Body of pancreas (tissue), 4 donors: ENCODE measurements around the gene SFXN5. TPM values are rescaled to one million over a fixed set of nuclear protein-coding genes. Genes with fewer than 3 reads are reported as not detected.

Experiments used
- ATAC-seq: fragments of 150-250 bp; one replicate; pipeline ENCODE4 v1.9.1; 2016
- DNase-seq, 4 donors: peaks; one replicate each; pipeline ENCODE4 v3.0.0-alpha.2; 2019
- H3K27ac ChIP-seq, 4 donors: fragments of 200-600 bp; sonication (generic); 1 replicate in 3 of 4; 2 replicates in 1 of 4; pipeline versions ENCODE4 v1.5.1 to v1.6.1; 2016 to 2019; ENCODE audit warnings: mild to moderate bottlenecking in 1 of 4, mixed read lengths in 1 of 4, moderate library complexity in 1 of 4
- H3K27me3 ChIP-seq, 2 donors: fragments of 200-600 bp; sonication (generic); one replicate each; pipeline ENCODE4 v1.6.0; 2016; ENCODE audit warnings: mild to moderate bottlenecking in 1 of 2
- H3K36me3 ChIP-seq, 2 donors: fragments of 200-600 bp; sonication (generic); replicated peaks in 1 of 2; 2 replicates each; pipeline ENCODE4 v1.5.1; 2016; ENCODE audit warnings: low read depth in 2 of 2; ENCODE audit not compliant: insufficient read depth in 1 of 2
- H3K4me1 ChIP-seq: fragments of 200-600 bp; sonication (generic); one replicate; pipeline ENCODE4 v1.6.0; 2016
- H3K4me3 ChIP-seq, 2 donors: fragments of 200-600 bp; sonication (generic); 1 replicate in 1 of 2; 2 replicates in 1 of 2; pipeline ENCODE4 v1.5.1; 2016 to 2019
- H3K9me3 ChIP-seq, 3 donors: fragments of 200-600 bp; sonication (generic); 1 replicate in 2 of 3; 2 replicates in 1 of 3; pipeline ENCODE4 v1.5.1; 2016
- POLR2A ChIP-seq, 3 donors: fragments of 450-650 bp; IDR thresholded peaks; one replicate each; pipeline ENCODE4 v1.6.1; 2016; ENCODE audit warnings: antibody characterized with exemption in 3 of 3, mild to moderate bottlenecking in 2 of 3
- WGBS, 2 donors: methylation state at CpG; one replicate each; pipeline ENCODE4 v1.1.5; 2017; 5-methylcytosine and 5-hydroxymethylcytosine counted together
- intact Hi-C: fragments of 100-400 bp; cut with DNase I; formaldehyde crosslinking; loops from one replicate; pipeline ENCODE4 v1.15.1; 2023
- total RNA-seq, 2 donors: library from RNA; depleted of rRNA; stranded (reverse); fragments of >200 nt; gene quantifications; one replicate each; pipeline ENCODE4 v1.1.0, GENCODE V29; 2016
- TF ChIP-seq, protein P1 (sequence below), 7 experiments: fragments of 450-650 bp in 4 of 7; fragments of 200-600 bp in 3 of 7; sonication (generic) in 3 of 7; IDR thresholded peaks; one replicate each; pipeline ENCODE4 v1.5.1; 2016 to 2019; ENCODE audit warnings: antibody characterized with exemption in 7 of 7

The SFXN5 gene
- total RNA-seq, 2 donors from 2014 or later: 4.3 to 5.4 TPM

DNA sequence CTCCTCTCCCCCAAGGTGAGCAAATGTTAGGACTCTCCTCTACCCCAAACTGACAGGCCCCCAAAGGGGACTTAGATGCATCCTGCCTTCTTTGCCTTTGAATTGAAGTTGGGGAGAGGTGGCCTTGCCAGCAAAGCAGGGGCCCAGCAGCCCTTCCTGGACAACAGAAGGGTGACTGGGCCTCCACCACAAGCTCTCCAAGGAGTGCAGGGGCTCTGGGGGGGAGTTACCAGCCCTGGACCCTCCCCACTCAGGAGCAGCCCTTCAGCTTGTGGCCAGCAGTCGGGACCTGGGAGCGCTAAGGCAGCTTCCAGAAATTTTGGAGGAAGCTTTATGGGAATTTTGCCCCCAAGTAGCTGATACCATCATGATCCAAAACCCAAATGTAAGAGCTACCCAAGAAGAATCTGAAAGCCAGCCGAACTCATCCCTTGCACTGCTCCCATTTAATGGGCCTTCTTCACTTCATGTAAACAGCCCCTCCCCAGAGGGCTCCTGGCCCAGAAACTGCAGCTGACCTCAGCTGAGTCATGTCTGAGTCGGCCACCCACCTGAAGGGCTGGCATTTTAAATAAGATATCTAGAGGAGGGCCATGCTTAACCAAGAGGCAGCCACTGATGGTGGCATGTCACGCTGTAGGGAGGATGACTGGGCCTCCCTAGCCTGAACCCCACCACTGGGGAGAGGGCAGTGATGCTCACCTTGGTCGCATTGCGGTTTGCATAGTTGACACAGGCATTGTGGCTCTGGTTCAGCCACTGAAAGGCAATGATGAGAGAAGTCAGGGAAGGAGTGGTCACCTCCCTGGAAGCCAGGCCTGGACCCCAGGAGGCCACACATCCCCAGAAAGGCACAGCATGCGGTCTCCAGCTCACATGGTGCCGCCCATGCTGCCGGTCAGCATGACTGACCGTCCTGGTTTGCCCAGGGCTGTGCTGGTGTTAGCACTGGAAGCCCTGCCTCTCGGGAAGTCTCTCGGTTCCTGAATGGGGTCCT is 71.5 kb downstream of the SFXN5 start:
- Histone ChIP-seq H3K4me3 (no peak overlapping the region), H3K9me3 (no peaks in the 10 kb centered on the region), H3K27ac (no peak overlapping the region), H3K27me3 (no peaks in the 10 kb centered on the region), H3K36me3 (no peaks in the 10 kb centered on the region), H3K4me1 (no peaks in the 10 kb centered on the region)
- no peak for DNase-seq
- no peak for TF ChIP-seq POLR2A (IDR thresholded peaks at IDR 0.05)
- TF ChIP-seq, protein P1, sequence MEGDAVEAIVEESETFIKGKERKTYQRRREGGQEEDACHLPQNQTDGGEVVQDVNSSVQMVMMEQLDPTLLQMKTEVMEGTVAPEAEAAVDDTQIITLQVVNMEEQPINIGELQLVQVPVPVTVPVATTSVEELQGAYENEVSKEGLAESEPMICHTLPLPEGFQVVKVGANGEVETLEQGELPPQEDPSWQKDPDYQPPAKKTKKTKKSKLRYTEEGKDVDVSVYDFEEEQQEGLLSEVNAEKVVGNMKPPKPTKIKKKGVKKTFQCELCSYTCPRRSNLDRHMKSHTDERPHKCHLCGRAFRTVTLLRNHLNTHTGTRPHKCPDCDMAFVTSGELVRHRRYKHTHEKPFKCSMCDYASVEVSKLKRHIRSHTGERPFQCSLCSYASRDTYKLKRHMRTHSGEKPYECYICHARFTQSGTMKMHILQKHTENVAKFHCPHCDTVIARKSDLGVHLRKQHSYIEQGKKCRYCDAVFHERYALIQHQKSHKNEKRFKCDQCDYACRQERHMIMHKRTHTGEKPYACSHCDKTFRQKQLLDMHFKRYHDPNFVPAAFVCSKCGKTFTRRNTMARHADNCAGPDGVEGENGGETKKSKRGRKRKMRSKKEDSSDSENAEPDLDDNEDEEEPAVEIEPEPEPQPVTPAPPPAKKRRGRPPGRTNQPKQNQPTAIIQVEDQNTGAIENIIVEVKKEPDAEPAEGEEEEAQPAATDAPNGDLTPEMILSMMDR (IDR thresholded peaks at IDR 0.05): no peak
- intact Hi-C loops: no loop called here
- WGBS, 2 donors: 93 to 96% methylated on average over 7 to 13 of the region's 13 CpGs
- no peak for ATAC-seq

DNA sequence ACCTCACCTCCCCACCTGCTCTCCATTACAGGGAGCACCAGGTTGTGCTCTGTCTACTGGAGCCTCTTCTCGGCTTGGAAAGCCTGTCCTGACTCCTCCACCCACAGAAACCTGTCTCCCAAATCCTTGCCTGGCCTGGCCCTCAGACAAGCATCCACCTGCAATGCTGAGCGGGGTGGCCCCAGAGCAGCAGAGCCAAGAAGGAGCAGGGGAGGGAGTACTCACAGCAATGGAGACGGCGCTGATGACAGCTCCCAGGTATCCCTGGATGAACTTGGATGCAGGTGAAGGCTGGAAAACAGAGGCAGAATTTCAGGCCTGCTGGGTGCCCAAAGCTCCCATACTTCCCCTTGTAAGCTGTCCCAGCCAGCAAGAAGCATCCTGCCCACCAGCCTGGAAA is 72.8 kb downstream of the SFXN5 start:
- H3K4me3 ChIP-seq: no peak overlapping the region
- intact Hi-C loops: no loop called here
- no peaks in the 10 kb centered on the region for H3K9me3 ChIP-seq
- H3K27me3 ChIP-seq: no peaks in the 10 kb centered on the region
- ATAC-seq (no peak), DNase-seq (no peak)
- H3K27ac ChIP-seq: no peak overlapping the region
- WGBS, 2 donors: 94 to 95% methylated on average over 4 of the region's 4 CpGs
- no peaks in the 10 kb centered on the region for H3K4me1 ChIP-seq
- TF ChIP-seq POLR2A (IDR thresholded peaks at IDR 0.05): no peak
- TF ChIP-seq, protein P1 (IDR thresholded peaks at IDR 0.05): no peak
- H3K36me3 ChIP-seq: no peaks in the 10 kb centered on the region

DNA sequence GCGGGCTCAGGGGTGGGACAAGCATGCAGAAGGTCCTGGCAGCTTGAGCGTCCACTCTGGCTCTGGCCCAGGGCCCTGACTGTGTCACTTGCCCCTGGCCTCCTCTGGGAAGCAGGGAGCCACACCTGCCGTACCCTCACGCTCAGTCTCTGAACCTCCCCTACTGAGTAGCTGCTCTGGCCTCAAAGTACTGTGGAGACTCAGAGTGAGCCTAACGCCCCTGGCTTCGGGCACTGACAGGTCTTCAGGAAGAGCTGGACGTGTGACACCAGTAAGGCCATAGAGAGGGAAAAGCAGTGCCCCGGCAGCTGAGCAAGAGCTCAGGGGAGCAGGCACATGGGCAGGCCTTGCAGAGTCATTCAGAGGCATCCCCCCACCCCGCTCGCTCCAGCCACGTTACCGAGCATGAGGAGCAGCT is 73.3 kb downstream of the SFXN5 start:
- Histone ChIP-seq H3K4me3 (no peak overlapping the region), H3K4me1 (no peaks in the 10 kb centered on the region), H3K27ac (no peak overlapping the region), H3K27me3 (no peaks in the 10 kb centered on the region), H3K9me3 (no peaks in the 10 kb centered on the region), H3K36me3 (no peaks in the 10 kb centered on the region)
- intact Hi-C loops: no loop called here
- WGBS, 2 donors: 93 to 94% methylated on average over 6 to 11 of the region's 12 CpGs
- no peak for TF ChIP-seq POLR2A (IDR thresholded peaks at IDR 0.05)
- no peak for ATAC-seq
- no peak for DNase-seq

DNA sequence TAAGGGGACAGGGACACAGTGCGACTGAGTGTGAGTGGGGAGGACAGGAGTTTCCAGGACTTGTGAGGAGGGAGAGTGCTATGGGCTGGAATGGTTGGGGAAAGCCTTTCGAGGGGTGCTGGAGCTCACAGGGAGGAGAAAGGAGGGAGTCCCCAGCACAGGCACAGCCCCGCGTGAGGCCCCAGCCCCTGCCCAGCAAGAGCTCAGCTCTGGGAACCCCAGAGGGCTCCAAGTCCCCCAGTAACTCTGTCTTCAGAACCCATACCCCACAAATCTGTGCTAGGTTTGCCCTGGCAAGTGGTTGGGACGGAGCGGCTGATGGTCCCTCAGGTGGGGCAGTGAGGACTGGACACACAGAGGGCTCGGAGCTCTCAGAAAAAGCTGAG is 75.4 kb downstream of the SFXN5 start:
- H3K27ac ChIP-seq: no peak overlapping the region
- H3K4me1 ChIP-seq: no peaks in the 10 kb centered on the region
- no peaks in the 10 kb centered on the region for H3K27me3 ChIP-seq
- ATAC-seq: no peak
- WGBS, 2 donors: 85 to 97% methylated on average over 6 to 7 of the region's 7 CpGs
- H3K4me3 ChIP-seq: no peak overlapping the region
- H3K36me3 ChIP-seq: no peaks in the 10 kb centered on the region
- TF ChIP-seq, protein P1 (IDR thresholded peaks at IDR 0.05): no peak
- TF ChIP-seq POLR2A (IDR thresholded peaks at IDR 0.05): no peak
- DNase-seq: no peak
- H3K9me3 ChIP-seq: no peaks in the 10 kb centered on the region
- intact Hi-C loops: no loop called here

- ATAC-seq (no peak), DNase-seq (no peak)
- 71 to 73% methylated on average over 11 to 15 of the region's 15 CpGs for WGBS, 2 donors
Measured at GRCh38 chr2:72995430-72996116, 75.9 kb downstream of the SFXN5 start.

More at GRCh38 chr2:72995430-72996116, 75.9 kb downstream of the SFXN5 start:
- TF ChIP-seq POLR2A (IDR thresholded peaks at IDR 0.05): no peak
- TF ChIP-seq, protein P1 (IDR thresholded peaks at IDR 0.05): no peak
- Histone ChIP-seq H3K27me3 (no peaks in the 10 kb centered on the region), H3K36me3 (no peaks in the 10 kb centered on the region), H3K4me3 (no peak overlapping the region), H3K27ac (no peak overlapping the region), H3K4me1 (no peaks in the 10 kb centered on the region), H3K9me3 (no peaks in the 10 kb centered on the region)
- intact Hi-C loops: no loop called here
